Peyer's patch (tissue), 4 donors: ENCODE measurements around the gene ACSS1.
A peak's percentile ranks its signal among the peaks of the same experiment; 100 is the strongest.

Experiments used
- POLR2A ChIP-seq, 2 donors: fragments of 450-650 bp; IDR thresholded peaks; one replicate each; pipeline ENCODE4 v1.5.1; 2017; ENCODE audit warnings: antibody characterized with exemption in 2 of 2, mild to moderate bottlenecking in 2 of 2, moderate library complexity in 2 of 2
- TF ChIP-seq, protein P1 (sequence below), 6 experiments: fragments of 450-650 bp in 4 of 6; fragments of 200-600 bp in 2 of 6; sonication (generic) in 1 of 6; IDR thresholded peaks; one replicate each; pipeline ENCODE4 v1.5.1; 2017 to 2019; ENCODE audit warnings: antibody characterized with exemption in 6 of 6, mild to moderate bottlenecking in 3 of 6, moderate library complexity in 1 of 6

DNA sequence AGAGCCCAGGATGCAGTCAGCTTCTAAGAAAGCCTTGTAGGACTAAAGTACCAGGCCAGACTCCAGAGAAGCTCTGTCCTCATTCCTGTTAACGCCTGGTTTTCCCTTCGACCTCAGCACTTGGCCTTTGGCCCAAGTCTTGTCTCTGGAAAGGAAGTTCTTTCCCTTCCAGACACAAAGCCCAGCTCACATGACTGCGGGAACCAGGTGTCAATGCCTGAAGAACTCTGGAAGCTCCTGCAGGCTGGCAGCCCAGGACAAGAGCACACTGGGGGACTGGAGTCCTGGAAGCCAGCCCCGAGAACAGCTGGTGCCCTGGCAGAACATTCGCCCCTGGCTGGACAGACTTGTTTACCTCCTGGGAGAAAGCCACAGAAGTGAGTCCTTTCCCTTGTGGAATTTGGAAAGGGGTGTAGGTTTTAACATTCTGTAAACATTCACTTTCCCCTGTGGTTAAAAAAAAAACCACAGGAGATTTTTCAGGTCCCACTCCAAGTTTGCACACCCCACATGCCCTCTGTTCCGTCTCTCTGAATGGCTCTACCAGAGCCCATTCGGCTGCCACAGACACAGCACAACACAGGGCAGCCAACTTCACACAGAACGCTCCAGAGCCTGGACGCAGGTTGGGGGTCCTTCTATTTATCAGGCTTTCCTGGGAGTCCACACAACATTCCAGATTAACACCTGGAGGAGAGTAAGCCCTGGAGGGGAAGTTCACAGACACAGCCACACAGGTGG lies 18.1 kb downstream of the ACSS1 start:
- TF ChIP-seq, protein P1, sequence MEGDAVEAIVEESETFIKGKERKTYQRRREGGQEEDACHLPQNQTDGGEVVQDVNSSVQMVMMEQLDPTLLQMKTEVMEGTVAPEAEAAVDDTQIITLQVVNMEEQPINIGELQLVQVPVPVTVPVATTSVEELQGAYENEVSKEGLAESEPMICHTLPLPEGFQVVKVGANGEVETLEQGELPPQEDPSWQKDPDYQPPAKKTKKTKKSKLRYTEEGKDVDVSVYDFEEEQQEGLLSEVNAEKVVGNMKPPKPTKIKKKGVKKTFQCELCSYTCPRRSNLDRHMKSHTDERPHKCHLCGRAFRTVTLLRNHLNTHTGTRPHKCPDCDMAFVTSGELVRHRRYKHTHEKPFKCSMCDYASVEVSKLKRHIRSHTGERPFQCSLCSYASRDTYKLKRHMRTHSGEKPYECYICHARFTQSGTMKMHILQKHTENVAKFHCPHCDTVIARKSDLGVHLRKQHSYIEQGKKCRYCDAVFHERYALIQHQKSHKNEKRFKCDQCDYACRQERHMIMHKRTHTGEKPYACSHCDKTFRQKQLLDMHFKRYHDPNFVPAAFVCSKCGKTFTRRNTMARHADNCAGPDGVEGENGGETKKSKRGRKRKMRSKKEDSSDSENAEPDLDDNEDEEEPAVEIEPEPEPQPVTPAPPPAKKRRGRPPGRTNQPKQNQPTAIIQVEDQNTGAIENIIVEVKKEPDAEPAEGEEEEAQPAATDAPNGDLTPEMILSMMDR (IDR thresholded peaks at IDR 0.05) = no peak
- TF ChIP-seq POLR2A (IDR thresholded peaks at IDR 0.05) = peak in 1 of 2 donors; percentile 45
